IMR-90 (cell line): ENCODE measurements around the gene RHBDD1. TPM values are rescaled to one million over a fixed set of nuclear protein-coding genes. Genes with fewer than 3 reads are reported as not detected.

Experiments
- ATAC-seq: fragments of 200-7000 bp; cut with Tn5 transposase; 2 replicates; pipeline ENCODE4 v1.9.1; 2020; ENCODE audit warnings: low read depth, mild to moderate bottlenecking, moderate library complexity
- BruUV-seq: library from RNA; stranded (reverse); fragments of 400-500 nt; replicated peaks from 2 replicates; lab custom pipeline; 2021; lab: Mats Ljungman, UMichigan
- CTCF ChIA-PET: fragments of 300-600 bp; formaldehyde crosslinking; extraction: SDS; loops from one replicate; lab custom pipeline; 2021; ENCODE audit warnings: antibody characterized with exemption; lab: Yijun Ruan, JAX
- POLR2A ChIA-PET: fragments of 300-600 bp; sonication (Branson Sonifier 250); formaldehyde crosslinking; loops from one replicate; lab custom pipeline; 2022; ENCODE audit warnings: antibody characterized with exemption; ENCODE audit not compliant: unreplicated experiment; lab: Charles Lee
- DNase-seq: peaks from one replicate; pipeline ENCODE4 v3.0.0; 2013
- H2AFZ ChIP-seq: replicated peaks from 2 replicates; pipeline ENCODE3; 2013; ENCODE audit warnings: low read length, mild to moderate bottlenecking; ENCODE audit not compliant: poor library complexity
- H2AK5ac ChIP-seq: 2 replicates; pipeline ENCODE4 v1.6.1; 2013; ENCODE audit warnings: low read depth, low read length, inconsistent platforms
- H2AK9ac ChIP-seq: replicated peaks from 2 replicates; pipeline ENCODE3; 2013; ENCODE audit warnings: mild to moderate bottlenecking, low read depth, low read length, moderate library complexity; ENCODE audit not compliant: poor library complexity
- H2BK120ac ChIP-seq: 2 replicates; pipeline ENCODE4 v1.6.1; 2013; ENCODE audit warnings: low read depth, low read length, inconsistent platforms
- H2BK15ac ChIP-seq: 3 replicates; pipeline ENCODE4 v1.6.1; 2013; ENCODE audit warnings: low read depth, low read length, inconsistent platforms
- H2BK20ac ChIP-seq: 2 replicates; pipeline ENCODE4 v1.6.1; 2013; ENCODE audit warnings: low read depth, mild to moderate bottlenecking, inconsistent platforms, low read length, moderate library complexity
- H2BK5ac ChIP-seq: 2 replicates; pipeline ENCODE4 v1.6.1; 2013; ENCODE audit warnings: mild to moderate bottlenecking, low read depth, low read length, inconsistent platforms; ENCODE audit not compliant: poor library complexity, severe bottlenecking
- H3K14ac ChIP-seq: replicated peaks from 2 replicates; pipeline ENCODE4 v1.6.1; 2013; ENCODE audit warnings: low read depth, low read length, inconsistent platforms
- H3K18ac ChIP-seq: 2 replicates; pipeline ENCODE4 v1.6.1; 2013; ENCODE audit warnings: low read depth, low read length, control low read depth
- H3K23ac ChIP-seq: 2 replicates; pipeline ENCODE4 v1.6.1; 2013; ENCODE audit warnings: low read depth, low read length, inconsistent platforms
- H3K27ac ChIP-seq: 2 replicates; pipeline ENCODE4 v1.5.1; 2013; ENCODE audit warnings: mild to moderate bottlenecking, control low read depth, low read length; ENCODE audit not compliant: insufficient read depth
- H3K27me3 ChIP-seq: 2 replicates; pipeline ENCODE4 v1.6.1; 2013; ENCODE audit warnings: low read length; ENCODE audit not compliant: control insufficient read depth, insufficient read depth
- H3K36me3 ChIP-seq: 2 replicates; pipeline ENCODE4 v1.6.1; 2013; ENCODE audit warnings: low read length, mixed read lengths; ENCODE audit not compliant: control insufficient read depth, insufficient read depth
- H3K4ac ChIP-seq: 2 replicates; pipeline ENCODE4 v1.6.1; 2013; ENCODE audit warnings: low read depth, low read length, inconsistent platforms
- H3K4me1 ChIP-seq: 2 replicates; pipeline ENCODE4 v1.6.1; 2013; ENCODE audit warnings: low read length, mixed read lengths; ENCODE audit not compliant: control insufficient read depth, insufficient read depth
- H3K4me2 ChIP-seq: 2 replicates; pipeline ENCODE4 v1.6.1; 2013; ENCODE audit warnings: low read depth, mild to moderate bottlenecking, control low read depth, low read length, moderate library complexity
- H3K4me3 ChIP-seq: 2 replicates; pipeline ENCODE4 v1.5.1; 2013; ENCODE audit warnings: low read depth, mild to moderate bottlenecking, control low read depth, low read length, moderate library complexity; ENCODE audit not compliant: insufficient read depth
- H3K56ac ChIP-seq: 2 replicates; pipeline ENCODE4 v1.6.1; 2013; ENCODE audit warnings: low read length, inconsistent platforms; ENCODE audit not compliant: insufficient read depth; ENCODE audit errors: extremely low read depth
- H3K79me1 ChIP-seq, 2 experiments: 2 replicates each; pipeline ENCODE4 v1.6.1; 2013; ENCODE audit warnings: low read length in 2 of 2, inconsistent platforms in 1 of 2, low read depth in 1 of 2
- H3K9ac ChIP-seq: 2 replicates; pipeline ENCODE4 v1.6.1; 2013; ENCODE audit warnings: low read depth, low read length, control low read depth
- H3K9me1 ChIP-seq: 2 replicates; pipeline ENCODE4 v1.6.1; 2013; ENCODE audit warnings: low read length, inconsistent platforms; ENCODE audit not compliant: insufficient read depth
- H3K9me3 ChIP-seq: 2 replicates; pipeline ENCODE4 v1.6.1; 2013; ENCODE audit warnings: low read length; ENCODE audit not compliant: control insufficient read depth, insufficient read depth
- H4K20me1 ChIP-seq: 2 replicates; pipeline ENCODE4 v1.6.1; 2013; ENCODE audit warnings: low read length, inconsistent platforms; ENCODE audit not compliant: insufficient read depth
- H4K5ac ChIP-seq: 2 replicates; pipeline ENCODE4 v1.6.1; 2013; ENCODE audit warnings: mild to moderate bottlenecking, low read depth, low read length, control low read depth
- H4K8ac ChIP-seq, 2 experiments: 2 replicates each; pipeline ENCODE4 v1.6.1; 2013; ENCODE audit warnings: low read depth in 2 of 2, low read length in 2 of 2, control low read depth in 1 of 2, inconsistent platforms in 1 of 2
- H4K91ac ChIP-seq: 2 replicates; pipeline ENCODE4 v1.6.1; 2013; ENCODE audit warnings: low read depth, low read length, inconsistent platforms; ENCODE audit not compliant: insufficient read depth
- BHLHE40 ChIP-seq: fragments of 150-350 bp; IDR thresholded peaks from 2 replicates; pipeline ENCODE4 v1.6.1; 2016; ENCODE audit warnings: mild to moderate bottlenecking, low read depth, low read length
- CEBPB ChIP-seq: IDR thresholded peaks from 2 replicates; pipeline ENCODE4 v1.6.1; 2012; ENCODE audit warnings: low read depth, low read length, improper control_type of control experiment
- CHD1 ChIP-seq: IDR thresholded peaks from 2 replicates; pipeline ENCODE4 v1.6.1; 2012; ENCODE audit warnings: low read depth, low read length, improper control_type of control experiment
- FOS ChIP-seq: fragments of 150-350 bp; IDR thresholded peaks from 2 replicates; pipeline ENCODE4 v1.6.1; 2016; ENCODE audit warnings: low read depth, low read length
- MAFK ChIP-seq: IDR thresholded peaks from 2 replicates; pipeline ENCODE4 v1.6.1; 2012; ENCODE audit warnings: low read depth, low read length, improper control_type of control experiment
- MXI1 ChIP-seq: IDR thresholded peaks from 2 replicates; pipeline ENCODE4 v1.6.1; 2012; ENCODE audit warnings: low read depth, mild to moderate bottlenecking, low read length, moderate library complexity, borderline replicate concordance
- NFE2L2 ChIP-seq: fragments of 150-350 bp; IDR thresholded peaks from 2 replicates; pipeline ENCODE4 v1.6.1; 2016; ENCODE audit warnings: low read depth, mild to moderate bottlenecking, low read length
- POLR2A ChIP-seq: IDR thresholded peaks from 2 replicates; pipeline ENCODE4 v1.6.1; 2012; ENCODE audit warnings: mild to moderate bottlenecking, low read depth, low read length
- RAD21 ChIP-seq: IDR thresholded peaks from 2 replicates; pipeline ENCODE4 v1.6.1; 2012; ENCODE audit warnings: low read length, improper control_type of control experiment
- RCOR1 ChIP-seq: IDR thresholded peaks from 2 replicates; pipeline ENCODE4 v1.6.1; 2012; ENCODE audit warnings: mild to moderate bottlenecking, low read length, improper control_type of control experiment; ENCODE audit not compliant: insufficient replicate concordance
- RFX5 ChIP-seq: IDR thresholded peaks from 2 replicates; pipeline ENCODE4 v1.8.0; 2012; ENCODE audit warnings: low read depth, mild to moderate bottlenecking, low read length, moderate library complexity
- SMC3 ChIP-seq: fragments of 150-350 bp; IDR thresholded peaks from 2 replicates; pipeline ENCODE4 v1.6.1; 2016; ENCODE audit warnings: low read depth, mild to moderate bottlenecking, antibody characterized with exemption, low read length, moderate library complexity
- USF2 ChIP-seq: fragments of 150-350 bp; IDR thresholded peaks from 2 replicates; pipeline ENCODE4 v1.6.1; 2017; ENCODE audit warnings: mild to moderate bottlenecking, antibody characterized with exemption, low read length, low read depth
- dilution Hi-C: fragments of 300-500 bp; cut with HindIII; formaldehyde crosslinking; loops from one replicate; pipeline ENCODE4 v1.14.3; 2018; ENCODE audit warnings: low sequenced_read_pairs; ENCODE audit not compliant: unreplicated experiment
- in situ Hi-C: fragments of 300-500 bp; cut with MboI; formaldehyde crosslinking; loops from 3 replicates; pipeline ENCODE4 v1.14.3; 2019; ENCODE audit warnings: low sequenced_read_pairs, inconsistent platforms, mixed read lengths
- intact Hi-C: fragments of 100-400 bp; cut with micrococcal nuclease; formaldehyde crosslinking; loops from 2 replicates; pipeline ENCODE4 v1.10.0; 2022
- polyA plus RNA-seq, 3 experiments: library from polyadenylated mRNA; depleted of rRNA; stranded (reverse); fragments of >200 nt; gene quantifications; 2 replicates each; pipeline ENCODE4 v1.2.3, GENCODE V29; 2012; ENCODE audit warnings: low replicate concordance in 1 of 3
- total RNA-seq: library from RNA; depleted of rRNA; stranded (reverse); fragments of >200 nt; gene quantifications from 2 replicates; pipeline ENCODE4 v1.2.3, GENCODE V29; 2012
- TF ChIP-seq, protein P1 (sequence below): fragments of 150-350 bp; IDR thresholded peaks from 2 replicates; pipeline ENCODE4 v1.6.1; 2016; ENCODE audit warnings: low read depth, mild to moderate bottlenecking, low read length, moderate library complexity, borderline replicate concordance

The RHBDD1 gene
- total and polyA plus RNA-seq, 2 of the 4 experiments (the other 2 are of a cell fraction): 9.7 to 14.0 TPM

- ATAC-seq: no peak
- dilution Hi-C loops: no loop called here
- in situ Hi-C loops: no loop called here
- no peak overlapping the region for H2BK5ac ChIP-seq
- no peak overlapping the region for H2BK120ac ChIP-seq
- H2AK5ac ChIP-seq: no peak overlapping the region
- BruUV-seq: no TSS peak
- no peak for DNase-seq
- H3K18ac ChIP-seq: no peak overlapping the region
- peaks cover 6 to 11% of the 10 kb centered on the region in 2 experiments; a peak in 3 of 4 replicates for H3K79me1 ChIP-seq
- H3K14ac ChIP-seq: no peak overlapping the region
- H4K5ac ChIP-seq: no peak overlapping the region
- no peak overlapping the region for H3K4ac ChIP-seq
- POLR2A ChIA-PET: no interaction called here
- H3K23ac ChIP-seq: no peak overlapping the region
- H4K91ac ChIP-seq: no peak overlapping the region
- no peak overlapping the region for H2AFZ ChIP-seq
- no peaks in the 10 kb centered on the region; the same call in 1 of the 2 replicates for H3K9me3 ChIP-seq
- TF ChIP-seq CHD1: no peak
- TF ChIP-seq RCOR1: no peak
- no peak for TF ChIP-seq POLR2A
- no peak for TF ChIP-seq MXI1
- no peak for TF ChIP-seq CEBPB
- no peak for TF ChIP-seq NFE2L2
- TF ChIP-seq RAD21: no peak
- TF ChIP-seq BHLHE40: no peak
- TF ChIP-seq USF2: no peak
- TF ChIP-seq FOS: no peak
- TF ChIP-seq, protein P1, sequence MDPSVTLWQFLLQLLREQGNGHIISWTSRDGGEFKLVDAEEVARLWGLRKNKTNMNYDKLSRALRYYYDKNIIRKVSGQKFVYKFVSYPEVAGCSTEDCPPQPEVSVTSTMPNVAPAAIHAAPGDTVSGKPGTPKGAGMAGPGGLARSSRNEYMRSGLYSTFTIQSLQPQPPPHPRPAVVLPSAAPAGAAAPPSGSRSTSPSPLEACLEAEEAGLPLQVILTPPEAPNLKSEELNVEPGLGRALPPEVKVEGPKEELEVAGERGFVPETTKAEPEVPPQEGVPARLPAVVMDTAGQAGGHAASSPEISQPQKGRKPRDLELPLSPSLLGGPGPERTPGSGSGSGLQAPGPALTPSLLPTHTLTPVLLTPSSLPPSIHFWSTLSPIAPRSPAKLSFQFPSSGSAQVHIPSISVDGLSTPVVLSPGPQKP: no peak
- TF ChIP-seq MAFK: no peak
- no peak for TF ChIP-seq SMC3
- TF ChIP-seq RFX5: no peak
- H3K4me3 ChIP-seq: no peak overlapping the region
- intact Hi-C loops: no loop called here
- no peak overlapping the region for H3K9ac ChIP-seq
- H3K9me1 ChIP-seq: peaks cover 6% of the 10 kb centered on the region; the same call in 1 of the 2 replicates
- H3K4me2 ChIP-seq: no peak overlapping the region
- CTCF ChIA-PET: no interaction called here
- H3K56ac ChIP-seq: no peak overlapping the region
- no peak overlapping the region for H2BK15ac ChIP-seq
- no peak overlapping the region for H2AK9ac ChIP-seq
- no peak overlapping the region for H4K8ac ChIP-seq
- no peaks in the 10 kb centered on the region for H3K36me3 ChIP-seq
- H4K20me1 ChIP-seq: no peaks in the 10 kb centered on the region
- H2BK20ac ChIP-seq: no peak overlapping the region
- H3K27ac ChIP-seq: no peak overlapping the region
- H3K27me3 ChIP-seq: no peaks in the 10 kb centered on the region
- peaks cover 7% of the 10 kb centered on the region for H3K4me1 ChIP-seq
Measured at GRCh38 chr2:226884166-226884565, 48.3 kb downstream of the RHBDD1 start.
